Right cardiac atrium (tissue), 5 donors: ENCODE measurements around the gene LIPC. TPM values are rescaled to one million over a fixed set of nuclear protein-coding genes. Genes with fewer than 3 reads are reported as not detected.

Source experiments
- ATAC-seq, 2 donors: fragments of 200-7000 bp; cut with Tn5 transposase; one replicate each; pipeline versions ENCODE4 v1.8.0 to v1.9.1; 2020; ENCODE audit warnings: moderate library complexity in 2 of 2, mild to moderate bottlenecking in 1 of 2
- DNase-seq, 3 donors: peaks; one replicate each; pipeline ENCODE4 v3.0.0-alpha.2; 2020
- H3K27ac ChIP-seq: one replicate; pipeline ENCODE4 v1.5.1; 2013; ENCODE audit warnings: mild to moderate bottlenecking, low read length, control low read depth, moderate library complexity
- H3K27me3 ChIP-seq: one replicate; pipeline ENCODE4 v1.6.1; 2013; ENCODE audit not compliant: control insufficient read depth, insufficient read depth
- H3K4me1 ChIP-seq: one replicate; pipeline ENCODE4 v1.6.1; 2013; ENCODE audit warnings: low read length; ENCODE audit not compliant: control insufficient read depth, insufficient read depth
- H3K4me3 ChIP-seq: one replicate; pipeline ENCODE4 v1.5.1; 2013; ENCODE audit warnings: low read length, control low read depth
- H3K9me3 ChIP-seq: one replicate; pipeline ENCODE4 v1.6.1; 2013; ENCODE audit warnings: low read length; ENCODE audit not compliant: control insufficient read depth
- WGBS: extraction: QIAGEN DNeasy Blood & Tissue Kit; methylation state at CpG from one replicate; pipeline ENCODE4 v1.1.7; 2013; 5-methylcytosine and 5-hydroxymethylcytosine counted together
- intact Hi-C, 4 donors: fragments of 100-400 bp; cut with DNase I; formaldehyde crosslinking; loops; one replicate each; pipeline versions ENCODE4 v1.11.0 to v1.14.0; 2022 to 2023
- polyA plus RNA-seq: library from polyadenylated mRNA; stranded (reverse); fragments of 200-250 nt; gene quantifications from one replicate; pipeline ENCODE4 v1.2.3, GENCODE V29; 2013
- total RNA-seq, 4 donors: library from RNA; stranded (reverse); fragmentation: NEBNext Ultra II Directional; extraction: Animal tissue kit (Norgen Biotek cat#: 25700); gene quantifications; one replicate each; pipeline ENCODE4 v1.2.1, GENCODE V29; 2021
- donor health status: healthy with polysubstance abuse.
- donor health status: DM: no; HTN: yes; CAD: no.
- donor health status: DM: no; HTN: no; CAD: no.
- donor health status: DM: no; HTN: yes; CAD: no; lungs with severe emphysema.
- donor health status: DM: yes; HTN: yes; CAD: no.

The LIPC gene
- total and polyA plus RNA-seq, 5 donors = 0.61 to 1.1 (median 0.88) TPM

GRCh38 chr15:58423205-58423604, 8.6 kb upstream of the LIPC start:
- ATAC-seq (no peak), DNase-seq (peak in 1 of 3 donors; percentile 63)
- 77% methylated on average over 6 of the region's 6 CpGs for WGBS
- Histone ChIP-seq H3K4me1 (peaks cover 4% of the 10 kb centered on the region), H3K27ac (no peak overlapping the region), H3K27me3 (no peaks in the 10 kb centered on the region), H3K9me3 (no peaks in the 10 kb centered on the region), H3K4me3 (no peak overlapping the region)
- intact Hi-C loops = no loop called here

- Histone ChIP-seq H3K4me1 (peaks cover 4% of the 10 kb centered on the region), H3K4me3 (no peak overlapping the region), H3K27ac (no peak overlapping the region), H3K9me3 (no peaks in the 10 kb centered on the region), H3K27me3 (no peaks in the 10 kb centered on the region)
- 63% methylated on average over 9 of the region's 9 CpGs for WGBS
- ATAC-seq = peak; percentile 28 to 40
- DNase-seq = peak in 1 of 3 donors; percentile 43
- intact Hi-C loops = no loop called here
Measured at GRCh38 chr15:58423831-58424608, 7.8 kb upstream of the LIPC start.

GRCh38 chr15:58424722-58425121, 7.1 kb upstream of the LIPC start:
- Histone ChIP-seq H3K27me3 (no peaks in the 10 kb centered on the region), H3K4me1 (peaks cover 4% of the 10 kb centered on the region), H3K27ac (no peak overlapping the region), H3K9me3 (no peaks in the 10 kb centered on the region), H3K4me3 (no peak overlapping the region)
- DNase-seq = no peak
- WGBS = 78% methylated on average over 5 of the region's 5 CpGs
- no peak for ATAC-seq
- intact Hi-C loops = no loop called here

GRCh38 chr15:58425185-58425584, 6.6 kb upstream of the LIPC start:
- Histone ChIP-seq H3K4me3 (no peak overlapping the region), H3K27ac (no peak overlapping the region), H3K9me3 (no peaks in the 10 kb centered on the region), H3K27me3 (no peaks in the 10 kb centered on the region), H3K4me1 (peaks cover 4% of the 10 kb centered on the region)
- DNase-seq (no peak), ATAC-seq (no peak)
- intact Hi-C loops = no loop called here
- 51% methylated on average over 3 of the region's 3 CpGs for WGBS

GRCh38 chr15:58425834-58426233, 6.0 kb upstream of the LIPC start:
- intact Hi-C loops = no loop called here

GRCh38 chr15:58426501-58426900, 5.3 kb upstream of the LIPC start:
- intact Hi-C loops = no loop called here
- WGBS = 95% methylated on average over 1 of the region's 1 CpG

More at GRCh38 chr15:58425834-58426233, 6.0 kb upstream of the LIPC start:
- Histone ChIP-seq H3K27me3 (no peaks in the 10 kb centered on the region), H3K9me3 (no peaks in the 10 kb centered on the region), H3K4me1 (peaks cover 4% of the 10 kb centered on the region), H3K27ac (no peak overlapping the region), H3K4me3 (no peak overlapping the region)
- DNase-seq (no peak), ATAC-seq (no peak)
- WGBS = 35% methylated on average over 1 of the region's 1 CpG

GRCh38 chr15:58427987-58428386, 3.8 kb upstream of the LIPC start:
- intact Hi-C loops = no loop called here

More at GRCh38 chr15:58426501-58426900, 5.3 kb upstream of the LIPC start:
- ATAC-seq = no peak
- Histone ChIP-seq H3K27me3 (no peaks in the 10 kb centered on the region), H3K27ac (no peak overlapping the region), H3K4me1 (peaks cover 4% of the 10 kb centered on the region), H3K4me3 (no peak overlapping the region), H3K9me3 (no peaks in the 10 kb centered on the region)
- DNase-seq = no peak

GRCh38 chr15:58430224-58430787, 1.5 kb upstream of the LIPC start:
- DNase-seq (no peak), ATAC-seq (no peak)
- 96% methylated on average over 5 of the region's 5 CpGs for WGBS
- H3K4me3 ChIP-seq = no peak overlapping the region
- H3K27ac ChIP-seq = no peak overlapping the region
- intact Hi-C loops = loop anchor here in 1 of 4 donors (10.0 kb wide), 1 partner anchor 206 kb away; no protein-coding TSS in a partner anchor
- peaks cover 9% of the 10 kb centered on the region for H3K4me1 ChIP-seq
- H3K27me3 ChIP-seq = no peaks in the 10 kb centered on the region
- no peaks in the 10 kb centered on the region for H3K9me3 ChIP-seq

More at GRCh38 chr15:58427987-58428386, 3.8 kb upstream of the LIPC start:
- H3K27me3 ChIP-seq = no peaks in the 10 kb centered on the region
- H3K4me1 ChIP-seq = peaks cover 4% of the 10 kb centered on the region
- no peak for ATAC-seq
- no peak overlapping the region for H3K4me3 ChIP-seq
- DNase-seq = no peak
- H3K27ac ChIP-seq = no peak overlapping the region
- no peaks in the 10 kb centered on the region for H3K9me3 ChIP-seq

- WGBS = 69% methylated on average over 7 of the region's 7 CpGs
- no peak overlapping the region for H3K27ac ChIP-seq
- ATAC-seq (peak in 1 of 2 donors; percentile 23), DNase-seq (no peak)
- H3K9me3 ChIP-seq = no peaks in the 10 kb centered on the region
- H3K4me3 ChIP-seq = no peak overlapping the region
- no peaks in the 10 kb centered on the region for H3K27me3 ChIP-seq
- intact Hi-C loops = loop anchor here in 1 of 4 donors (10.0 kb wide), 1 partner anchor 208 kb away; no protein-coding TSS in a partner anchor
- H3K4me1 ChIP-seq = peaks cover 9% of the 10 kb centered on the region
Measured at GRCh38 chr15:58432401-58432800, 610 bp downstream of the LIPC start.

GRCh38 chr15:58433597-58434333, 2.0 kb downstream of the LIPC start:
- intact Hi-C loops = loop anchor here in 1 of 4 donors (10.0 kb wide), 1 partner anchor 209 kb away; no protein-coding TSS in a partner anchor
- Histone ChIP-seq H3K27me3 (no peaks in the 10 kb centered on the region), H3K9me3 (no peaks in the 10 kb centered on the region), H3K4me1 (peaks cover 11% of the 10 kb centered on the region), H3K27ac (no peak overlapping the region), H3K4me3 (no peak overlapping the region)
- DNase-seq (no peak), ATAC-seq (peak; percentile 44 to 47)
- 56% methylated on average over 4 of the region's 4 CpGs for WGBS
